H9 (cell line): Measurements from ENCODE around the gene IL1RN. TPM values are rescaled to one million over a fixed set of nuclear protein-coding genes. Genes with fewer than 3 reads are reported as not detected.

Experiments
- DNase-seq: peaks from one replicate; pipeline ENCODE4 v3.0.0-alpha.2; 2017
- H2AFZ ChIP-seq: one replicate; pipeline ENCODE4 v1.6.1; 2013; ENCODE audit warnings: mild to moderate bottlenecking, low read length, control low read depth, moderate library complexity
- H2AK5ac ChIP-seq: 2 replicates; pipeline ENCODE4 v1.6.1; 2013; ENCODE audit warnings: low read length, control low read depth, mixed read lengths; ENCODE audit not compliant: insufficient read length
- H2BK120ac ChIP-seq: one replicate; pipeline ENCODE4 v1.6.1; 2013; ENCODE audit warnings: low read depth, mild to moderate bottlenecking, low read length, control low read depth, inconsistent platforms; ENCODE audit not compliant: poor library complexity, severe bottlenecking
- H2BK12ac ChIP-seq: 2 replicates; pipeline ENCODE4 v1.6.1; 2013; ENCODE audit warnings: low read length, control low read depth, mixed read lengths, low read depth; ENCODE audit not compliant: insufficient read length
- H2BK15ac ChIP-seq: 2 replicates; pipeline ENCODE4 v1.6.1; 2013; ENCODE audit warnings: low read depth, low read length, control low read depth
- H2BK20ac ChIP-seq: one replicate; pipeline ENCODE4 v1.6.1; 2013; ENCODE audit warnings: low read depth, mild to moderate bottlenecking, low read length, control low read depth, inconsistent platforms; ENCODE audit not compliant: poor library complexity, severe bottlenecking
- H2BK5ac ChIP-seq: 2 replicates; pipeline ENCODE4 v1.6.1; 2013; ENCODE audit warnings: low read length, control low read depth, mixed read lengths; ENCODE audit not compliant: insufficient read length
- H3K14ac ChIP-seq: 2 replicates; pipeline ENCODE4 v1.6.1; 2013; ENCODE audit warnings: low read length, control low read depth; ENCODE audit not compliant: insufficient read depth
- H3K18ac ChIP-seq: 2 replicates; pipeline ENCODE4 v1.6.1; 2013; ENCODE audit warnings: low read depth, mild to moderate bottlenecking, mixed read lengths, low read length, control low read depth; ENCODE audit not compliant: insufficient read length
- H3K23ac ChIP-seq: 2 replicates; pipeline ENCODE4 v1.6.1; 2013; ENCODE audit warnings: low read length, control low read depth, mixed read lengths, low read depth; ENCODE audit not compliant: insufficient read length
- H3K23me2 ChIP-seq: 2 replicates; pipeline ENCODE4 v1.6.1; 2013; ENCODE audit warnings: low read depth, mild to moderate bottlenecking, mixed read lengths, low read length, control low read depth; ENCODE audit not compliant: insufficient read length, poor library complexity, severe bottlenecking
- H3K27ac ChIP-seq: 2 replicates; pipeline ENCODE4 v1.5.1; 2013; ENCODE audit warnings: low read length, control low read depth, mixed read lengths, low read depth; ENCODE audit not compliant: insufficient read length
- H3K27me3 ChIP-seq: 2 replicates; pipeline ENCODE4 v1.6.1; 2013; ENCODE audit warnings: low read length, control low read depth, inconsistent platforms; ENCODE audit not compliant: insufficient read depth
- H3K4ac ChIP-seq: 2 replicates; pipeline ENCODE4 v1.6.1; 2013; ENCODE audit warnings: low read depth, mild to moderate bottlenecking, control low read depth, inconsistent platforms, low read length, moderate library complexity
- H3K4me1 ChIP-seq: 2 replicates; pipeline ENCODE4 v1.6.1; 2013; ENCODE audit warnings: low read length, control low read depth, inconsistent platforms; ENCODE audit not compliant: insufficient read depth
- H3K4me2 ChIP-seq: 2 replicates; pipeline ENCODE4 v1.6.1; 2013; ENCODE audit warnings: low read length, control low read depth, mixed read lengths; ENCODE audit not compliant: insufficient read length, insufficient read depth
- H3K56ac ChIP-seq: 2 replicates; pipeline ENCODE4 v1.6.1; 2013; ENCODE audit warnings: low read depth, mild to moderate bottlenecking, mixed read lengths, low read length, control low read depth; ENCODE audit not compliant: insufficient read length
- H3K79me1 ChIP-seq: 2 replicates; pipeline ENCODE4 v1.6.1; 2013; ENCODE audit warnings: low read depth, mild to moderate bottlenecking, moderate library complexity, low read length, control low read depth, inconsistent platforms; ENCODE audit not compliant: insufficient read depth, poor library complexity, severe bottlenecking
- H3K79me2 ChIP-seq: 2 replicates; pipeline ENCODE4 v1.6.1; 2013; ENCODE audit warnings: low read length, control low read depth, inconsistent platforms; ENCODE audit not compliant: insufficient read depth
- H3K9ac ChIP-seq: 2 replicates; pipeline ENCODE4 v1.6.1; 2013; ENCODE audit warnings: low read length, control low read depth, mixed read lengths; ENCODE audit not compliant: insufficient read length; ENCODE audit errors: extremely low read depth
- H3K9me3 ChIP-seq: one replicate; pipeline ENCODE4 v1.6.1; 2013; ENCODE audit warnings: low read depth, low read length, inconsistent platforms; ENCODE audit not compliant: control insufficient read depth
- H3T11ph ChIP-seq: one replicate; pipeline ENCODE4 v1.6.1; 2013; ENCODE audit warnings: mild to moderate bottlenecking, low read length, control low read depth, inconsistent platforms
- H4K20me1 ChIP-seq: one replicate; pipeline ENCODE4 v1.6.1; 2013; ENCODE audit not compliant: control insufficient read depth, insufficient read length, insufficient read depth
- H4K5ac ChIP-seq: 2 replicates; pipeline ENCODE4 v1.6.1; 2013; ENCODE audit warnings: low read depth, mild to moderate bottlenecking, mixed read lengths, low read length, control low read depth; ENCODE audit not compliant: insufficient read length
- H4K8ac ChIP-seq: replicated peaks from 2 replicates; pipeline ENCODE4 v1.6.1; 2013; ENCODE audit warnings: low read length, control low read depth, mixed read lengths, low read depth; ENCODE audit not compliant: insufficient read length
- H4K91ac ChIP-seq: 2 replicates; pipeline ENCODE4 v1.6.1; 2013; ENCODE audit warnings: low read depth, mild to moderate bottlenecking, moderate library complexity, mixed read lengths, low read length, control low read depth; ENCODE audit not compliant: insufficient read length
- H3K27ac Mint-ChIP-seq, 3 experiments: 2 replicates in 2 of 3; 3 replicates in 1 of 3; pipeline ENCODE4 v1.8.0; 2020 to 2021; ENCODE audit warnings: mixed read lengths in 3 of 3, mild to moderate bottlenecking in 1 of 3, moderate library complexity in 1 of 3
- H3K27me3 Mint-ChIP-seq: 2 replicates; pipeline ENCODE4 v1.8.0; 2021; ENCODE audit warnings: low read depth, mild to moderate bottlenecking, moderate library complexity, mixed read lengths
- H3K36me3 Mint-ChIP-seq, 3 experiments: 2 replicates in 2 of 3; 3 replicates in 1 of 3; pipeline ENCODE4 v1.8.0; 2020 to 2021; ENCODE audit warnings: low read depth in 3 of 3, mixed read lengths in 3 of 3; ENCODE audit not compliant: insufficient read depth in 1 of 3
- H3K4me1 Mint-ChIP-seq, 2 experiments: 2 replicates each; pipeline ENCODE4 v1.8.0; 2020; ENCODE audit warnings: mixed read lengths in 2 of 2
- H3K4me3 Mint-ChIP-seq, 2 experiments: 2 replicates in 1 of 2; 3 replicates in 1 of 2; pipeline ENCODE4 v1.8.0; 2020 to 2021; ENCODE audit warnings: mild to moderate bottlenecking in 2 of 2, mixed read lengths in 2 of 2, moderate library complexity in 1 of 2
- H3K9me3 Mint-ChIP-seq, 2 experiments: 2 replicates in 1 of 2; 3 replicates in 1 of 2; pipeline ENCODE4 v1.8.0; 2020; ENCODE audit warnings: mild to moderate bottlenecking in 2 of 2, mixed read lengths in 2 of 2, moderate library complexity in 1 of 2
- CTCF ChIP-seq: fragments of 200-600 bp; sonication (generic); conservative IDR thresholded peaks from 3 replicates; pipeline ENCODE4 v1.8.0; 2021; ENCODE audit warnings: antibody characterized with exemption, mild to moderate bottlenecking
- WGBS: extraction: QIAGEN DNeasy Blood & Tissue Kit; methylation state at CpG from one replicate; pipeline ENCODE4 v1.1.7; 2013; ENCODE audit warnings: missing lambda C conversion rate, low lambda C conversion rate, mixed read lengths; ENCODE audit not compliant: insufficient read length; ENCODE audit errors: extremely low coverage; 5-methylcytosine and 5-hydroxymethylcytosine counted together
- total RNA-seq: library from RNA; stranded (reverse); gene quantifications from 2 replicates; pipeline ENCODE4 v1.2.1, GENCODE V29; 2021

IL1RN gene
- total RNA-seq, 1 experiment from 2014 or later = not detected

- no peak within 1 kb of the TSS for H3K4me3 Mint-ChIP-seq
- no CpG with 5 or more reads among the region's 14 CpGs for WGBS
Measured at GRCh38 chr2:113173542-113174375, 46.4 kb downstream of the IL1RN start, which contains the start of gene PSD4. TSS of gene PSD4 (plus strand) at chr2:113173971. CDS start at chr2:113182457, 8,486 bp downstream.

More at GRCh38 chr2:113173542-113174375, 46.4 kb downstream of the IL1RN start, which contains the start of gene PSD4:
- Histone ChIP-seq H2BK20ac (no peak within 1 kb of the TSS), H2BK5ac (no peak within 1 kb of the TSS), H2AK5ac (no peak within 1 kb of the TSS), H4K20me1 (no peaks in the 10 kb centered on the region), H3K9me3 (no peaks in the 10 kb centered on the region), H3K27ac (no peak within 1 kb of the TSS), H3K14ac (no peak within 1 kb of the TSS; the same call in 1 of the 2 replicates), H2BK12ac (no peak within 1 kb of the TSS), H3K79me2 (no peaks in the 10 kb centered on the region), H3K23me2 (no peaks in the 10 kb centered on the region), H3K9ac (no peak within 1 kb of the TSS), H3K4ac (no peak within 1 kb of the TSS), H4K91ac (no peak within 1 kb of the TSS), H3K27me3 (no peaks in the 10 kb centered on the region), H3K56ac (no peak within 1 kb of the TSS), H3K4me1 (no peaks in the 10 kb centered on the region; the same call in 1 of the 2 replicates), H3K23ac (no peak within 1 kb of the TSS), H2BK120ac (no peak within 1 kb of the TSS), H3K79me1 (no peaks in the 10 kb centered on the region), H3T11ph (no peak within 1 kb of the TSS), H2BK15ac (no peak within 1 kb of the TSS), H4K5ac (no peak within 1 kb of the TSS), H3K18ac (no peak within 1 kb of the TSS), H2AFZ (no peak within 1 kb of the TSS), H3K4me2 (no peak within 1 kb of the TSS), H4K8ac (no peak within 1 kb of the TSS)
- H3K27ac Mint-ChIP-seq = no peak within 1 kb of the TSS; a peak in 1 of 7 replicates
- no peak for DNase-seq
- TF ChIP-seq CTCF = no peak
- peaks cover 18 to 21% of the 10 kb centered on the region in 2 experiments for H3K4me1 Mint-ChIP-seq
- no peaks in the 10 kb centered on the region; a peak in 2 of 7 replicates for H3K36me3 Mint-ChIP-seq
- H3K9me3 Mint-ChIP-seq = no peaks in the 10 kb centered on the region
- peaks cover 3% of the 10 kb centered on the region for H3K27me3 Mint-ChIP-seq
